H1 (cell line): ENCODE measurements around the gene C1orf87. TPM values are rescaled to one million over a fixed set of nuclear protein-coding genes. Genes with fewer than 3 reads are reported as not detected.

ENCODE experiments used
- CTCF ChIA-PET: fragments of 300-600 bp; sonication (Branson Sonifier 250); formaldehyde crosslinking; loops from one replicate; lab custom pipeline; 2021; ENCODE audit not compliant: partially characterized antibody; lab: Charles Lee
- POLR2A ChIA-PET: fragments of 300-600 bp; sonication (Branson Sonifier 250); formaldehyde crosslinking; loops from one replicate; lab custom pipeline; 2021; ENCODE audit warnings: inconsistent platforms; ENCODE audit not compliant: partially characterized antibody; lab: Charles Lee
- DNase-seq, 2 experiments: peaks; one replicate each; pipeline versions ENCODE4 v3.0.0 to v3.0.0-alpha.2; 2010 to 2022; ENCODE audit warnings: low spot score in 2 of 2, low read depth in 1 of 2, mixed read lengths in 1 of 2
- FAIRE-seq: peaks from 2 replicates; lab custom pipeline; 2011; peaks lifted over from hg19 to GRCh38; lab: Jason Lieb, UNC
- H2AFZ ChIP-seq: 2 replicates; pipeline ENCODE4 v1.8.1; 2012; ENCODE audit warnings: low read length, inconsistent platforms
- H2AK5ac ChIP-seq: 2 replicates; pipeline ENCODE4 v1.6.1; 2013; ENCODE audit warnings: low read depth, low read length
- H2BK120ac ChIP-seq: replicated peaks from 2 replicates; pipeline ENCODE3; 2013; ENCODE audit warnings: low read depth, low read length, inconsistent platforms
- H2BK12ac ChIP-seq: 2 replicates; pipeline ENCODE4 v1.6.1; 2013; ENCODE audit warnings: low read depth, low read length
- H2BK15ac ChIP-seq: 2 replicates; pipeline ENCODE4 v1.6.1; 2013; ENCODE audit warnings: low read length
- H2BK20ac ChIP-seq: 2 replicates; pipeline ENCODE4 v1.6.1; 2013; ENCODE audit warnings: low read length
- H2BK5ac ChIP-seq: 2 replicates; pipeline ENCODE4 v1.6.1; 2013; ENCODE audit warnings: low read depth, low read length
- H3K14ac ChIP-seq: 2 replicates; pipeline ENCODE4 v1.6.1; 2013; ENCODE audit warnings: inconsistent platforms; ENCODE audit not compliant: insufficient read length
- H3K18ac ChIP-seq: 2 replicates; pipeline ENCODE4 v1.6.1; 2013; ENCODE audit warnings: low read length; ENCODE audit errors: extremely low read depth
- H3K23ac ChIP-seq: 2 replicates; pipeline ENCODE4 v1.6.1; 2013; ENCODE audit warnings: inconsistent platforms; ENCODE audit not compliant: insufficient read length
- H3K23me2 ChIP-seq: 2 replicates; pipeline ENCODE4 v1.6.1; 2013; ENCODE audit warnings: low read depth, low read length
- H3K27ac ChIP-seq: 2 replicates; pipeline ENCODE4 v1.6.1; 2011; ENCODE audit warnings: low read depth, low read length, inconsistent platforms
- H3K27me3 ChIP-seq, 4 experiments: replicated peaks in 1 of 4; 1 replicate in 1 of 4; 2 replicates in 3 of 4; pipeline versions ENCODE4 v1.6.1 to v1.8.1; 2011 to 2013; ENCODE audit warnings: low read length in 3 of 4, mild to moderate bottlenecking in 3 of 4, inconsistent platforms in 2 of 4, mixed read lengths in 2 of 4, moderate library complexity in 1 of 4; ENCODE audit not compliant: control insufficient read depth in 3 of 4, insufficient read depth in 3 of 4; ENCODE audit errors: extremely low read depth in 1 of 4
- H3K36me3 ChIP-seq, 4 experiments: 2 replicates each; pipeline versions ENCODE4 v1.6.1 to v1.8.1; 2011 to 2013; ENCODE audit warnings: mild to moderate bottlenecking in 4 of 4, low read length in 3 of 4, moderate library complexity in 2 of 4, control low read depth in 1 of 4, inconsistent platforms in 1 of 4; ENCODE audit not compliant: insufficient read depth in 4 of 4, control insufficient read depth in 2 of 4
- H3K4ac ChIP-seq: replicated peaks from 2 replicates; pipeline ENCODE3; 2013; ENCODE audit warnings: low read length, low read depth, mixed read lengths, inconsistent platforms; ENCODE audit not compliant: insufficient read length
- H3K4me1 ChIP-seq, 4 experiments: replicated peaks in 1 of 4; 1 replicate in 1 of 4; 2 replicates in 3 of 4; pipeline versions ENCODE4 v1.6.1 to v1.8.1; 2011 to 2013; ENCODE audit warnings: low read length in 3 of 4, inconsistent platforms in 2 of 4, mixed read lengths in 1 of 4; ENCODE audit not compliant: insufficient read depth in 4 of 4, control insufficient read depth in 3 of 4
- H3K4me2 ChIP-seq, 2 experiments: 2 replicates each; pipeline versions ENCODE4 v1.6.1 to v1.8.1; 2011 to 2013; ENCODE audit warnings: low read depth in 2 of 2, low read length in 2 of 2, control low read depth in 1 of 2, inconsistent platforms in 1 of 2, mild to moderate bottlenecking in 1 of 2; ENCODE audit not compliant: insufficient read depth in 1 of 2
- H3K4me3 ChIP-seq, 4 experiments: fragments of 200-600, 300-600 bp in 1 of 4; sonication (generic), shearing (Covaris generic), sonication (Bioruptor Twin) in 1 of 4; 2 replicates each; pipeline versions ENCODE4 v1.5.1 to v1.8.1; 2011 to 2016; ENCODE audit warnings: low read length in 4 of 4, low read depth in 3 of 4, control low read depth in 2 of 4, inconsistent platforms in 2 of 4, mild to moderate bottlenecking in 2 of 4, mixed read lengths in 1 of 4, moderate library complexity in 1 of 4; ENCODE audit not compliant: insufficient read depth in 2 of 4; ENCODE audit errors: extremely low read depth in 1 of 4
- H3K56ac ChIP-seq: replicated peaks from 2 replicates; pipeline ENCODE3; 2013; ENCODE audit warnings: low read depth, mild to moderate bottlenecking, mixed read lengths, low read length, inconsistent platforms; ENCODE audit not compliant: insufficient read length
- H3K79me1 ChIP-seq: 2 replicates; pipeline ENCODE4 v1.6.1; 2013; ENCODE audit warnings: low read depth, low read length, control low read depth
- H3K79me2 ChIP-seq, 2 experiments: 2 replicates each; pipeline versions ENCODE4 v1.6.1 to v1.8.1; 2012 to 2013; ENCODE audit warnings: low read length in 2 of 2, mild to moderate bottlenecking in 2 of 2, inconsistent platforms in 1 of 2; ENCODE audit not compliant: insufficient read depth in 2 of 2, control insufficient read depth in 1 of 2
- H3K9ac ChIP-seq, 4 experiments: replicated peaks in 1 of 4; 1 replicate in 1 of 4; 2 replicates in 3 of 4; pipeline versions ENCODE4 v1.6.1 to v1.8.1; 2011 to 2013; ENCODE audit warnings: low read depth in 3 of 4, low read length in 3 of 4, control low read depth in 2 of 4, mild to moderate bottlenecking in 2 of 4, moderate library complexity in 2 of 4, inconsistent platforms in 1 of 4; ENCODE audit errors: extremely low read depth in 1 of 4
- H3K9me3 ChIP-seq, 2 experiments: 2 replicates each; pipeline versions ENCODE4 v1.6.1 to v1.8.1; 2012 to 2013; ENCODE audit warnings: mild to moderate bottlenecking in 2 of 2, moderate library complexity in 2 of 2, control low read depth in 1 of 2, inconsistent platforms in 1 of 2, low read depth in 1 of 2, low read length in 1 of 2, mixed read lengths in 1 of 2; ENCODE audit not compliant: insufficient read depth in 2 of 2
- H4K20me1 ChIP-seq, 2 experiments: replicated peaks in 1 of 2; 2 replicates each; pipeline versions ENCODE3 to v1.8.1; 2011 to 2013; ENCODE audit warnings: inconsistent platforms in 2 of 2, low read length in 2 of 2, mild to moderate bottlenecking in 1 of 2; ENCODE audit not compliant: insufficient read depth in 2 of 2, control insufficient read depth in 1 of 2
- H4K5ac ChIP-seq: 2 replicates; pipeline ENCODE4 v1.6.1; 2013; ENCODE audit warnings: low read length, low read depth, mixed read lengths, inconsistent platforms; ENCODE audit not compliant: insufficient read length
- H4K8ac ChIP-seq: 2 replicates; pipeline ENCODE4 v1.8.0; 2013; ENCODE audit warnings: mild to moderate bottlenecking, moderate library complexity, low read length, inconsistent platforms; ENCODE audit not compliant: insufficient read depth; ENCODE audit errors: extremely low read depth
- H4K91ac ChIP-seq: replicated peaks from 2 replicates; pipeline ENCODE3; 2013; ENCODE audit warnings: low read length, mixed read lengths, inconsistent platforms; ENCODE audit not compliant: insufficient read length
- EZH2 ChIP-seq: fragments of 200-600 bp; sonication (generic); IDR thresholded peaks from 2 replicates; pipeline ENCODE4 v1.7.1; 2012; ENCODE audit warnings: low read depth, mild to moderate bottlenecking, moderate library complexity, low read length, inconsistent platforms; ENCODE audit not compliant: severe bottlenecking
- GABPA ChIP-seq: IDR thresholded peaks from 2 replicates; pipeline ENCODE4 v1.6.1; 2011; ENCODE audit warnings: mild to moderate bottlenecking, low read length, moderate library complexity, borderline replicate concordance; ENCODE audit not compliant: insufficient read depth
- HDAC6 ChIP-seq: IDR thresholded peaks from one replicate; pipeline ENCODE4 v1.7.1; 2012; ENCODE audit warnings: low read depth, mild to moderate bottlenecking, inconsistent platforms, low read length, moderate library complexity
- JUN ChIP-seq: IDR thresholded peaks from 2 replicates; pipeline ENCODE4 v1.6.1; 2011; ENCODE audit warnings: low read depth, mild to moderate bottlenecking, improper control_type of control experiment, low read length
- KDM1A ChIP-seq: fragments of 200-600, 300-600 bp; sonication (generic); IDR thresholded peaks from 2 replicates; pipeline ENCODE4 v1.7.1; 2016; ENCODE audit warnings: mild to moderate bottlenecking, low read length, borderline replicate concordance
- SIRT6 ChIP-seq: IDR thresholded peaks from one replicate; pipeline ENCODE4 v1.7.1; 2012; ENCODE audit warnings: low read length, inconsistent platforms
- SP2 ChIP-seq: IDR thresholded peaks from 2 replicates; pipeline ENCODE4 v1.6.1; 2012; ENCODE audit warnings: mild to moderate bottlenecking, low read length, inconsistent platforms
- SP4 ChIP-seq: IDR thresholded peaks from 2 replicates; pipeline ENCODE4 v1.6.1; 2012; ENCODE audit warnings: low read length, inconsistent platforms
- polyA plus RNA-seq, 7 experiments: library from polyadenylated mRNA; depleted of rRNA in 3 of 7; stranded (reverse) in 5 of 7; unstranded in 2 of 7; fragments of >200 nt in 5 of 7; fragments of 200-250 nt in 2 of 7; gene quantifications; 1 replicate in 5 of 7; 2 replicates in 1 of 7; 4 replicates in 1 of 7; pipeline versions ENCODE4 v1.2.1 to v1.2.3, GENCODE V29; 2011 to 2013; ENCODE audit warnings: missing spikeins in 2 of 7, mixed read lengths in 2 of 7
- total RNA-seq: library from RNA; stranded (reverse); fragmentation: NEBNext Ultra II Directional; extraction: Animal tissue kit (Norgen Biotek cat#: 25700); gene quantifications from 2 replicates; pipeline ENCODE4 v1.2.1, GENCODE V29; 2021

The C1orf87 gene
- total and polyA plus RNA-seq, 2 of the 8 experiments (the other 6 are each of a cell fraction or from before 2014, with no cell fraction given), result 0.41 TPM; not detected in 1

- FAIRE-seq (no peak), DNase-seq (no peak)
- Histone ChIP-seq H3K27me3 (no peaks in the 10 kb centered on the region), H2BK5ac (no peak overlapping the region), H4K91ac (no peak overlapping the region), H3K4me3 (no peak overlapping the region), H3K27ac (no peak overlapping the region), H4K8ac (no peak overlapping the region), H3K14ac (no peak overlapping the region), H3K56ac (no peak overlapping the region), H3K36me3 (no peaks in the 10 kb centered on the region), H3K18ac (no peak overlapping the region), H2BK12ac (no peak overlapping the region)
- POLR2A ChIA-PET, result no interaction called here
- TF ChIP-seq SP2, result no peak
- TF ChIP-seq SP4, result no peak
- no peak for TF ChIP-seq JUN
- no peak for TF ChIP-seq GABPA
- TF ChIP-seq SIRT6, result no peak
- TF ChIP-seq HDAC6, result no peak
- no peak for TF ChIP-seq KDM1A
- no peak for TF ChIP-seq EZH2
- TF ChIP-seq, all 59 proteins: peak for 0
- H3K4me1 ChIP-seq, result no peaks in the 10 kb centered on the region
- H3K4me2 ChIP-seq, result no peak overlapping the region
- H3K79me1 ChIP-seq, result no peaks in the 10 kb centered on the region
- no peaks in the 10 kb centered on the region; a peak in 1 of 4 replicates for H3K9me3 ChIP-seq
- H4K20me1 ChIP-seq, result no peaks in the 10 kb centered on the region
- H2AFZ ChIP-seq, result no peak overlapping the region
- H3K79me2 ChIP-seq, result no peaks in the 10 kb centered on the region
- no peak overlapping the region for H2BK20ac ChIP-seq
- H3K23ac ChIP-seq, result no peak overlapping the region
- no peaks in the 10 kb centered on the region for H3K23me2 ChIP-seq
- CTCF ChIA-PET, result interaction anchor here (3.5 kb wide), 1 partner anchor 84 kb away, joined by 11 read pairs; no protein-coding TSS in a partner anchor
- no peak overlapping the region for H3K9ac ChIP-seq
- H4K5ac ChIP-seq, result no peak overlapping the region
- no peak overlapping the region for H2AK5ac ChIP-seq
- no peak overlapping the region for H3K4ac ChIP-seq
- H2BK120ac ChIP-seq, result no peak overlapping the region
- no peak overlapping the region for H2BK15ac ChIP-seq
These were observed 19.2 kb downstream of the C1orf87 start for GRCh38 chr1:60054374-60054773.
